SK-N-SH treated with all-trans-retinoic acid at 6 μM for 48 hours (cell line): ENCODE measurements around the gene PAX5.

Experiments
- ATAC-seq: fragments of 200-7000 bp; cut with Tn5 transposase; 3 replicates; pipeline ENCODE4 v1.9.1; 2020; ENCODE audit warnings: mild to moderate bottlenecking, moderate library complexity
- BACH2 ChIP-seq: fragments of 250-450 bp; sonication (Bioruptor Pico); IDR thresholded peaks from 2 replicates; pipeline ENCODE4 v1.9.0; 2021; ENCODE audit warnings: mild to moderate bottlenecking, borderline replicate concordance
- CSDC2 ChIP-seq: fragments of 250-450 bp; sonication (Bioruptor Pico); IDR thresholded peaks from 2 replicates; pipeline ENCODE4 v1.5.0; 2020; ENCODE audit warnings: mild to moderate bottlenecking, moderate library complexity
- GLIS3 ChIP-seq: fragments of 250-450 bp; sonication (Bioruptor Pico); IDR thresholded peaks from 2 replicates; pipeline ENCODE4 v1.5.0; 2020; ENCODE audit warnings: mild to moderate bottlenecking, moderate library complexity
- ISL1 ChIP-seq: fragments of 250-450 bp; sonication (Bioruptor Pico); IDR thresholded peaks from 2 replicates; pipeline ENCODE4 v2.1.2; 2022; ENCODE audit warnings: mild to moderate bottlenecking, moderate library complexity
- OSR1 ChIP-seq: fragments of 250-450 bp; sonication (Bioruptor Pico); IDR thresholded peaks from 2 replicates; pipeline ENCODE4 v1.8.0; 2022; ENCODE audit warnings: moderate library complexity, mild to moderate bottlenecking, inconsistent platforms
- RARB ChIP-seq: fragments of 250-450 bp; sonication (Bioruptor Pico); IDR thresholded peaks from 2 replicates; pipeline ENCODE4 v1.8.0; 2021; ENCODE audit warnings: mild to moderate bottlenecking, moderate library complexity
- SNAI2 ChIP-seq: fragments of 250-450 bp; sonication (Bioruptor Pico); IDR thresholded peaks from 2 replicates; pipeline ENCODE4 v1.5.0; 2020; ENCODE audit warnings: mild to moderate bottlenecking, moderate library complexity
- TCF4 ChIP-seq: fragments of 250-450 bp; sonication (Bioruptor Pico); IDR thresholded peaks from 2 replicates; pipeline ENCODE4 v1.8.0; 2021; ENCODE audit warnings: mild to moderate bottlenecking, moderate library complexity, borderline replicate concordance
- TOX ChIP-seq: fragments of 250-450 bp; sonication (Bioruptor Pico); IDR thresholded peaks from 2 replicates; pipeline ENCODE4 v1.8.0; 2021; ENCODE audit warnings: mild to moderate bottlenecking, moderate library complexity, borderline replicate concordance
- ZC3H10 ChIP-seq: fragments of 250-450 bp; sonication (Bioruptor Pico); IDR thresholded peaks from 2 replicates; pipeline ENCODE4 v1.5.1; 2021; ENCODE audit warnings: mild to moderate bottlenecking, moderate library complexity
- ZFP3 ChIP-seq: fragments of 250-450 bp; sonication (Bioruptor Pico); IDR thresholded peaks from 2 replicates; pipeline ENCODE4 v1.5.0; 2020; ENCODE audit warnings: mild to moderate bottlenecking, moderate library complexity
- ZFP30 ChIP-seq: fragments of 450-650 bp; formaldehyde crosslinking; IDR thresholded peaks from 2 replicates; pipeline ENCODE4 v1.5.0; 2022; ENCODE audit warnings: mild to moderate bottlenecking, moderate library complexity
- ZNF70 ChIP-seq: fragments of 450-650 bp; formaldehyde crosslinking; IDR thresholded peaks from 2 replicates; pipeline ENCODE4 v1.5.0; 2020; ENCODE audit warnings: mild to moderate bottlenecking, moderate library complexity
- TF ChIP-seq, protein P1 (sequence below): fragments of 250-450 bp; sonication (Bioruptor Pico); IDR thresholded peaks from 2 replicates; pipeline ENCODE4 v1.5.0; 2020; ENCODE audit warnings: mild to moderate bottlenecking, moderate library complexity
- TF ChIP-seq, protein P2 (sequence below): fragments of 250-450 bp; sonication (Bioruptor Pico); IDR thresholded peaks from 2 replicates; pipeline ENCODE4 v1.8.0; 2020; ENCODE audit warnings: mild to moderate bottlenecking, moderate library complexity, borderline replicate concordance
- TF ChIP-seq, protein P3 (sequence below): fragments of 250-450 bp; sonication (Bioruptor Pico); IDR thresholded peaks from 2 replicates; pipeline ENCODE4 v1.5.1; 2020; ENCODE audit warnings: low read depth, mild to moderate bottlenecking, moderate library complexity
- TF ChIP-seq, protein P4 (sequence below): fragments of 250-450 bp; sonication (Bioruptor Pico); IDR thresholded peaks from 2 replicates; pipeline ENCODE4 v1.8.0; 2021; ENCODE audit warnings: low read depth, mild to moderate bottlenecking, moderate library complexity, borderline replicate concordance

PAX5 gene

DNA sequence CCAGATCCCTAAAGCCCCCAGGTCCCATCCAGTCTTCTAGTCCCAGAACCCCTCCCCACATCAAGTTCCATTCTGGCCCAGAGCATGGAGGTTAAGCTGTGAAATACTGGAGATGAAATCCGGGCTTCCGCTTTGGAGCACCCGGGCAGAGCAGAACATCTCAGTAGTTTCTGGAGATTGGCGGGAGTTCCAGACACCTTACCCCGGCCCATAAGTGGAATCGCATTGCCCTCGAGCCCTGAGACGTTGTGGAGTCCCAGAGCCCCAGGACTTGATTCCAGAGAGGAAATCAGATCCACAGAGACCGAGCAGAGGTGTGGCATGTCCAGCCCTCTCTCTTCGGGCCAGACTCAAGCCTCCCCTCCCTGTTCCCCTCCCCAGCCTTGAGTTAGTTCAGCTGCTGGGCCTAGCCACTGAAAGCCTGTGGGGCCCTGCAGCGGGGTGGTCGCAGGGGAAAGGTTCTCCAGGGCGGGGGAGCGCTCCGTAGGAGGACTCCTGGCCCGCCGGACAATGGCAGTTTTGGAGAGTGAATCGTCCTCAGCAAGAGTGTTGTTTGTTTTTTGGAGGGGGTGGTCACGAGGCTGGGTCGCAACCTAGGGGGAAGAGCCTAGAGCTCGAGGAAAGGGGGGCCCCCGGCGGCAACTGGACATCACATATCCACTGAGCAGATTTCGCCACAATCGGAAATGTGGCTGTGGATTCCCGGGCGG lies 1.0 kb upstream of the PAX5 start:
- ATAC-seq: no peak
- TF ChIP-seq ZNF70 (CRISPR knock-in tag) (no peak), BACH2 (no peak), OSR1 (CRISPR knock-in tag) (no peak), ISL1 (CRISPR knock-in tag) (no peak), ZC3H10 (no peak), SNAI2 (CRISPR knock-in tag) (no peak)
- TF ChIP-seq, protein P1, sequence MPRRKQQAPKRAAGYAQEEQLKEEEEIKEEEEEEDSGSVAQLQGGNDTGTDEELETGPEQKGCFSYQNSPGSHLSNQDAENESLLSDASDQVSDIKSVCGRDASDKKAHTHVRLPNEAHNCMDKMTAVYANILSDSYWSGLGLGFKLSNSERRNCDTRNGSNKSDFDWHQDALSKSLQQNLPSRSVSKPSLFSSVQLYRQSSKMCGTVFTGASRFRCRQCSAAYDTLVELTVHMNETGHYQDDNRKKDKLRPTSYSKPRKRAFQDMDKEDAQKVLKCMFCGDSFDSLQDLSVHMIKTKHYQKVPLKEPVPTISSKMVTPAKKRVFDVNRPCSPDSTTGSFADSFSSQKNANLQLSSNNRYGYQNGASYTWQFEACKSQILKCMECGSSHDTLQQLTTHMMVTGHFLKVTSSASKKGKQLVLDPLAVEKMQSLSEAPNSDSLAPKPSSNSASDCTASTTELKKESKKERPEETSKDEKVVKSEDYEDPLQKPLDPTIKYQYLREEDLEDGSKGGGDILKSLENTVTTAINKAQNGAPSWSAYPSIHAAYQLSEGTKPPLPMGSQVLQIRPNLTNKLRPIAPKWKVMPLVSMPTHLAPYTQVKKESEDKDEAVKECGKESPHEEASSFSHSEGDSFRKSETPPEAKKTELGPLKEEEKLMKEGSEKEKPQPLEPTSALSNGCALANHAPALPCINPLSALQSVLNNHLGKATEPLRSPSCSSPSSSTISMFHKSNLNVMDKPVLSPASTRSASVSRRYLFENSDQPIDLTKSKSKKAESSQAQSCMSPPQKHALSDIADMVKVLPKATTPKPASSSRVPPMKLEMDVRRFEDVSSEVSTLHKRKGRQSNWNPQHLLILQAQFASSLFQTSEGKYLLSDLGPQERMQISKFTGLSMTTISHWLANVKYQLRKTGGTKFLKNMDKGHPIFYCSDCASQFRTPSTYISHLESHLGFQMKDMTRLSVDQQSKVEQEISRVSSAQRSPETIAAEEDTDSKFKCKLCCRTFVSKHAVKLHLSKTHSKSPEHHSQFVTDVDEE (CRISPR knock-in tag): no peak
- TF ChIP-seq, protein P2, sequence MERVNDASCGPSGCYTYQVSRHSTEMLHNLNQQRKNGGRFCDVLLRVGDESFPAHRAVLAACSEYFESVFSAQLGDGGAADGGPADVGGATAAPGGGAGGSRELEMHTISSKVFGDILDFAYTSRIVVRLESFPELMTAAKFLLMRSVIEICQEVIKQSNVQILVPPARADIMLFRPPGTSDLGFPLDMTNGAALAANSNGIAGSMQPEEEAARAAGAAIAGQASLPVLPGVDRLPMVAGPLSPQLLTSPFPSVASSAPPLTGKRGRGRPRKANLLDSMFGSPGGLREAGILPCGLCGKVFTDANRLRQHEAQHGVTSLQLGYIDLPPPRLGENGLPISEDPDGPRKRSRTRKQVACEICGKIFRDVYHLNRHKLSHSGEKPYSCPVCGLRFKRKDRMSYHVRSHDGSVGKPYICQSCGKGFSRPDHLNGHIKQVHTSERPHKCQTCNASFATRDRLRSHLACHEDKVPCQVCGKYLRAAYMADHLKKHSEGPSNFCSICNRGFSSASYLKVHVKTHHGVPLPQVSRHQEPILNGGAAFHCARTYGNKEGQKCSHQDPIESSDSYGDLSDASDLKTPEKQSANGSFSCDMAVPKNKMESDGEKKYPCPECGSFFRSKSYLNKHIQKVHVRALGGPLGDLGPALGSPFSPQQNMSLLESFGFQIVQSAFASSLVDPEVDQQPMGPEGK (CRISPR knock-in tag): no peak
- TF ChIP-seq, protein P3, sequence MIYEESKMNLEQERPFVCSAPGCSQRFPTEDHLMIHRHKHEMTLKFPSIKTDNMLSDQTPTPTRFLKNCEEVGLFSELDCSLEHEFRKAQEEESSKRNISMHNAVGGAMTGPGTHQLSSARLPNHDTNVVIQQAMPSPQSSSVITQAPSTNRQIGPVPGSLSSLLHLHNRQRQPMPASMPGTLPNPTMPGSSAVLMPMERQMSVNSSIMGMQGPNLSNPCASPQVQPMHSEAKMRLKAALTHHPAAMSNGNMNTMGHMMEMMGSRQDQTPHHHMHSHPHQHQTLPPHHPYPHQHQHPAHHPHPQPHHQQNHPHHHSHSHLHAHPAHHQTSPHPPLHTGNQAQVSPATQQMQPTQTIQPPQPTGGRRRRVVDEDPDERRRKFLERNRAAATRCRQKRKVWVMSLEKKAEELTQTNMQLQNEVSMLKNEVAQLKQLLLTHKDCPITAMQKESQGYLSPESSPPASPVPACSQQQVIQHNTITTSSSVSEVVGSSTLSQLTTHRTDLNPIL (CRISPR knock-in tag): no peak

DNA sequence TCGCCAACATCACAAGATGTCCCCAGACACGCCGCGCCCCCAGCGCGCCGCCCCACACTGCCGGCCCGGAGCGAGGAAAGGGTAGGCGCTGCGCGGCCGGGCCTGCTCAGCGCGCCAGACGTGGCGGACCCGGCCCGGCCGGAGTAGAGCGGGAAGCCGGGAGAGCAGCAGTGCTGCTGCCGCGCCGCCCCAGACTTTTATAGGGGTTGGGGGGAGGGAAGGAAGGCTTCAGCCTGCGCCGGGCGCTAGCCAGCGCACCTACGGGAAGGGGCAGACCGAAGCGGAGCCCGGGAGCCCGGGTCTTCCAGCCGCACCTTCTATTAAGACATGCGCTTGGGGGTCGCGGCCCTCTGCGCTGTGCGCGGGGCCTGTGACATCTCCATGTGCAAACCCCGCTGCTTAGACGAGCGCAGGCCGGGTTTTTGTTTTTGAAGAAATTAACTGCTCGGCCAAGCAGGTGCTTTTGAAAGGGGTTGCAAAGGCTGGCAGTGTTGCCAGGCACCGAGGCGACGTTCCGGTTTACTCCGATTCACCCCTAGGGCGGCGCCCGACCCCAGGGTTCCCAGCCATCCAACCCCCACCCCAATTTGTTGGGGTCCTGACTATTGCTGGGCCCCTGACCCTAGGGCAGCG lies 353 bp upstream of the PAX5 start:
- no peak for TF ChIP-seq ZFP3
- TF ChIP-seq RARB (CRISPR knock-in tag): no peak
- no peak for TF ChIP-seq ZNF70 (CRISPR knock-in tag)
- ATAC-seq: no peak; the same call in 2 of the 3 replicates

DNA sequence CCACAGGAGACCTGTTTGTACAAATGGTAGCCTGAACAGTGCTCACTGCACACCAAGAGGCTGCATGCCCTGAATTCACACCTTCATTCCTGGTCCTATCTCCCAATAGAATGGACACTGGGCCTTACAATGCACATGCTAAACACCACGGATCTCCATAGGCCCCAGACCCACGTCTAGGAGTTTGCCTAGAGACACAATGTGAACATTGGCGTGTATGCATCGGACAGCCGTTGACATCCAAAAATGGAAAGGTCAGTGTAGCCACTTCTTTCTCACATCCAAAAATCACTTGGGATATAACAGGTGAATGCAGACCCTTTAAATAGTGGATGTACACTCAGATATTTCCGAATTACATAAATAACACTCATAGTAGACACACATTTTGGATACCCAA lies 927 bp downstream of the PAX5 start:
- TF ChIP-seq CSDC2 (CRISPR knock-in tag) (no peak), ZFP3 (no peak), TCF4 (CRISPR knock-in tag) (no peak), TOX (CRISPR knock-in tag) (no peak), ZFP30 (no peak), GLIS3 (CRISPR knock-in tag) (no peak), ZNF70 (CRISPR knock-in tag) (no peak)
- TF ChIP-seq, protein P4, sequence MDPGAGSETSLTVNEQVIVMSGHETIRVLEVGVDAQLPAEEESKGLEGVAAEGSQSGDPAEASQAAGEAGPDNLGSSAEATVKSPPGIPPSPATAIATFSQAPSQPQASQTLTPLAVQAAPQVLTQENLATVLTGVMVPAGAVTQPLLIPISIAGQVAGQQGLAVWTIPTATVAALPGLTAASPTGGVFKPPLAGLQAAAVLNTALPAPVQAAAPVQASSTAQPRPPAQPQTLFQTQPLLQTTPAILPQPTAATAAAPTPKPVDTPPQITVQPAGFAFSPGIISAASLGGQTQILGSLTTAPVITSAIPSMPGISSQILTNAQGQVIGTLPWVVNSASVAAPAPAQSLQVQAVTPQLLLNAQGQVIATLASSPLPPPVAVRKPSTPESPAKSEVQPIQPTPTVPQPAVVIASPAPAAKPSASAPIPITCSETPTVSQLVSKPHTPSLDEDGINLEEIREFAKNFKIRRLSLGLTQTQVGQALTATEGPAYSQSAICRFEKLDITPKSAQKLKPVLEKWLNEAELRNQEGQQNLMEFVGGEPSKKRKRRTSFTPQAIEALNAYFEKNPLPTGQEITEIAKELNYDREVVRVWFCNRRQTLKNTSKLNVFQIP (CRISPR knock-in tag): no peak
- TF ChIP-seq, protein P2 (CRISPR knock-in tag): no peak
- TF ChIP-seq, protein P3 (CRISPR knock-in tag): no peak
- no peak for ATAC-seq
